Stimulated activated CD8-positive, alpha-beta memory T cell treated with anti-CD3 and anti-CD28 coated beads, Interleukin-15, amount 100 ng/mL, for 24 hours (primary cell): Measurements from ENCODE around the gene ADGRG4.
A peak's percentile ranks its signal among the peaks of the same experiment; 100 is the strongest.
"Not testable (repeated sequence)": the region's sequence is repeated elsewhere in the genome, so short reads cannot be mapped to it uniquely, and the experiment has no call there.

ENCODE experiments used
- DNase-seq: peaks from one replicate; pipeline ENCODE4 v3.0.0-alpha.2; 2020; ENCODE audit warnings: low read depth

The ADGRG4 gene, protein sequence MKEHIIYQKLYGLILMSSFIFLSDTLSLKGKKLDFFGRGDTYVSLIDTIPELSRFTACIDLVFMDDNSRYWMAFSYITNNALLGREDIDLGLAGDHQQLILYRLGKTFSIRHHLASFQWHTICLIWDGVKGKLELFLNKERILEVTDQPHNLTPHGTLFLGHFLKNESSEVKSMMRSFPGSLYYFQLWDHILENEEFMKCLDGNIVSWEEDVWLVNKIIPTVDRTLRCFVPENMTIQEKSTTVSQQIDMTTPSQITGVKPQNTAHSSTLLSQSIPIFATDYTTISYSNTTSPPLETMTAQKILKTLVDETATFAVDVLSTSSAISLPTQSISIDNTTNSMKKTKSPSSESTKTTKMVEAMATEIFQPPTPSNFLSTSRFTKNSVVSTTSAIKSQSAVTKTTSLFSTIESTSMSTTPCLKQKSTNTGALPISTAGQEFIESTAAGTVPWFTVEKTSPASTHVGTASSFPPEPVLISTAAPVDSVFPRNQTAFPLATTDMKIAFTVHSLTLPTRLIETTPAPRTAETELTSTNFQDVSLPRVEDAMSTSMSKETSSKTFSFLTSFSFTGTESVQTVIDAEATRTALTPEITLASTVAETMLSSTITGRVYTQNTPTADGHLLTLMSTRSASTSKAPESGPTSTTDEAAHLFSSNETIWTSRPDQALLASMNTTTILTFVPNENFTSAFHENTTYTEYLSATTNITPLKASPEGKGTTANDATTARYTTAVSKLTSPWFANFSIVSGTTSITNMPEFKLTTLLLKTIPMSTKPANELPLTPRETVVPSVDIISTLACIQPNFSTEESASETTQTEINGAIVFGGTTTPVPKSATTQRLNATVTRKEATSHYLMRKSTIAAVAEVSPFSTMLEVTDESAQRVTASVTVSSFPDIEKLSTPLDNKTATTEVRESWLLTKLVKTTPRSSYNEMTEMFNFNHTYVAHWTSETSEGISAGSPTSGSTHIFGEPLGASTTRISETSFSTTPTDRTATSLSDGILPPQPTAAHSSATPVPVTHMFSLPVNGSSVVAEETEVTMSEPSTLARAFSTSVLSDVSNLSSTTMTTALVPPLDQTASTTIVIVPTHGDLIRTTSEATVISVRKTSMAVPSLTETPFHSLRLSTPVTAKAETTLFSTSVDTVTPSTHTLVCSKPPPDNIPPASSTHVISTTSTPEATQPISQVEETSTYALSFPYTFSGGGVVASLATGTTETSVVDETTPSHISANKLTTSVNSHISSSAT (N-terminal part only)

DNA sequence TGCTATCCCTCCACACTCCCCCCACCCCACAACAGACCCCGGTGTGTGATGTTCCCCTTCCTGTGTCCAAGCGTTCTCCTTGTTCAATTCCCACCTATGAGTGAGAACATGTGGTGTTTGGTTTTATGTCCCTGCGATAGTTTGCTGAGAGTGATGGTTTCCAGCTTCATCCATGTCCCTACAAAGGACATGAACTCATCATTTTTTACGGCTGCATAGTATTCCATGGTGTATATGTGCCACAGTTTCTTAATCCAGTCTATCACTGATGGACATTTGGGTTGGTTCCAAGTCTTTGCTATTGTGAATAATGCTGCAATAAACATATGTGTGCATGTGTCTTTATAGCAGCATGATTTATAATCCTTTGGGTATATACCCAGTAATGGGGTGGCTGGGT is at the start of gene ADGRG4:
Gene ADGRG4, plus strand, starts transcription at position 243 of the 400 bp plus-strand sequence. CDS start 7,815 bp downstream, outside the sequence.
- not testable (repeated sequence) for DNase-seq

DNA sequence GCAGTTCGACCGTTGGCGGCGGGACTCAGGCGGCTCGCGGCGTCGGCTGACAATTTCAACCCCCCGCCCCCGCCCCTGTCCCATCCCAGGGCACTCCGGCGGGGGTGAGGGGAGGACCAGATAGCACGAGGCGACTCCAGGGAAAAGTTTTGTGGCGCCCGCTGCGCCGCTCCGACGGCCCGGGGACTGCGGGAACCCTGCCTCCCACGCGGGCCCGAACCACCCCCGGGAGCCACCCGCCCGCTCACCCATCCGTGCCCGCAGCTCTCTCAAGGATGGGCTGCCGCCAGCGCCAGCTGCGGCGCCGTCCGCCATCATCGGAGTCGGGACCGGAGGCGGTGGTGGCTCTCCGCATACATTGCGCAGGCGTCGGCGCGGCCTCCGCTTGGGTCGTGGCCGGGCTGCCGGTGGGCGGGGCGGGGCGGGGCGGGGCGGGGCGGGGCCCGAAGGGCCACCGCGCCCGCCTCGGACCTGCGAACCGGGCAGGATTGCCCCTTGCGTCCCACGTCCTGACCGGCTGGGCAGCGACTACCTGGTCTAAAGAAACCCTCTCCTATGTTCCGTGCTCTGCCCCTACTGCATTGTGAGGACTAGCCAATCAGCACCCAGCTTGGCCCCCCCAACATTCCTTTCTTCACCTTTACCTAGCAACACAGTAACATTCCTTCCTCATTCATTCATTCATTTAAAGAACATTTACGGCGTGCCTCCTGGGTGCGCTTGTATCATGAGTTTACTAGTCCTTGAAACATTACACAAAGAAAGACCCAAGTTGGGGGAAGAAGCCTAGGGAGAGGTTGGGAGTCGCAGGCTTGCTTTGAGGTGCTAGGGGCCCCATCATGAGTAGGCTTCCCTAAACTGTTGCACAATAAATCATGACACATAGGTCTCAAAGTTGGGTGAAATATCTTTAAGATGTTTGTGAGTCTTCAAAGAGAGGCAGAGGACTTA is 49.4 kb upstream of the ADGRG4 start, which contains the start of gene MAP7D3:
Gene MAP7D3, minus strand, starts transcription at position 360 of the 951 bp plus-strand sequence. Its CDS starts 42 bp downstream, at position 318.
- peak; percentile 28 for DNase-seq

DNA sequence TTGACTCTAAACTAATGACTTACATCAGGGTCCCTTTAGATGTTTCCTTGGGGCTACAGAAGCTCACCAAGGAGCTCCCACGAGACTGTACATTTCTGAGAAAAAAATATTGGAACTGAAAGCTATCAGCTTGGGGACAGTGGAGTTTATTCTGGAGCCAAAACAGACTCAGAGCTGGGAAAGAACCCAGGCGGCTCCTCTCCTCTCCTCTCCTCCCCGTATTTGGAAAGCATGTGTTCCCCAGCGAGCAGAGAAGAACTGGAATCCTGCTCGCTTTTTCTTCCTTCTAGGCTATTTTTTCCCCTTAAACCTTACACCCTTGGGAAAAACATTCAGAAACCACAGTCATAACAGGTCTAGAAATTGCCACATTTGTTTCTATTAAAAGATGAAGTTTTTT is 45.2 kb upstream of the ADGRG4 start:
- DNase-seq = no peak

DNA sequence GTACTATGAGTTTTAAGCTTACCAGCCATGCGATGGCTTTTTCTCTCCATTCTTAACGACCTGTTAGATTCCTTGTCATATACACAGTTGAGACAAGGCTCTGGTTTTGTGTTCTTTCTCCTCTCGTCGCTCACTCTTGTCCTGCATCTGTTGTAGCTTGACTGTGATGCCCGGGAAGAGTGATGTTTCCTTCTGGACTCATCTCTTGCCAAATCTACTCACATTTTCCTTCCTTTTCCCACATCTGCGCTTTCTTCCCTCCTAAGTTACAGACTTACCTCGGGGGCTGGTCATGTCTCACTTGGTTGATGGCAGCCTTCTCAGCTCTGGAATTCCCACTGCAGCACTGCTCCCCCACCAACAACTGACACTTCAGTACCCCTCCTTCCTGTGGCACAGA is 44.7 kb upstream of the ADGRG4 start:
- no peak for DNase-seq

DNA sequence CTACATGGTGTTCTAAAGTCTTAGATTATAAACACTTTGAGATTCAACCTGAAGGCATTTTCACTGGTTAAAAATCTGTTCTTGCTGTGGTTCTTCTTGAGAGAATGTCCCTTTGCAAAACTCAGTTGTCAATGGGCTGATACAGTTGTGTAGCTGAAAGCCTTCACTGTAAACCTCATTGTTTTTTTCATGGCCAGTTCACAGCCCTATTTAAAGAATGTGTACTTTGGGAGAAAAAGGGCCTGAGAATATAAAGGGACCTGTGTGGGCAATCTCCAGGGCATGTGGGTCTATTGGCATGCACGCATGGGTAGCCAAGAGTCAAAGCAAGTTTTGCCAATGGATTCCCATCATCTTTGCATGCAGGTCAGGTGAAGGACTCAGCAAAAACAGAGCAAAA is 41.8 kb upstream of the ADGRG4 start:
- DNase-seq = no peak

DNA sequence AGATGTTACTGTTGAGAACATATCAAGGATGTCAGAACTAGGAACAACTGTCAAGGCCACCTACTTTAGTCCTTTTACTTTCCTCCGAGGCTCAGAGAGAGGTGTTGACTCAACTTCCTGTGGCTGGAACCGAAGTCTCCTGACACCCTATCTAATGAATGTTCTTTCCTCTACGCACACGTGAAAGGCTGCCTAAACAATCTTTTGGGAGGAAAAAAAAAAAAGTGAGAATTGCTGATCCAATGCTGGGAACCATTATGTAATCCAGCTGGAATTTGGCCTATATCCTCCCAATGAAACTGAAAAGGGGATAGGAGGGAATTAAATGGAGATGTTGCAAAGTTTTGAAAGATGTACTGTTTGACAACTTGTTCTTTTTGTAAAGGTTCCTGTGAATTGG is 41.2 kb upstream of the ADGRG4 start:
- no peak for DNase-seq

DNA sequence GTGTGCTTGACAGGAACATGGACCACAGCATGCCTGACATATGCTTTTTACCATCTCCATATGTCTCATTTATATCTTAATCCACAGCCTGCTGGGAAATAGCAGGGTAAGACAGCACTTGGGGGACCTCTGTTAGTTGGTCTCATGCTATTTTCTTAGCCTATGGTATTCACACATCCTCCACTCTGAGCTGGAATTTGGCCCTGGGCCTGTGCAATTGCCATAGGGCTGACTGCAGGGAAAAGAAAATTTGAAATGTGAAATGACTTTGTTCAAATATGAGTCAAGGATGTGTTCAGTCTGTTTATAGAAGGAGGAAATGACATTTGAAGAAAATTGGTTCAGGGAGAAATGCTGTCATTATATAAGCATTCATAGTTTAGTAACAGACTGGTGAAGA is 40.0 kb upstream of the ADGRG4 start:
- DNase-seq = no peak

DNA sequence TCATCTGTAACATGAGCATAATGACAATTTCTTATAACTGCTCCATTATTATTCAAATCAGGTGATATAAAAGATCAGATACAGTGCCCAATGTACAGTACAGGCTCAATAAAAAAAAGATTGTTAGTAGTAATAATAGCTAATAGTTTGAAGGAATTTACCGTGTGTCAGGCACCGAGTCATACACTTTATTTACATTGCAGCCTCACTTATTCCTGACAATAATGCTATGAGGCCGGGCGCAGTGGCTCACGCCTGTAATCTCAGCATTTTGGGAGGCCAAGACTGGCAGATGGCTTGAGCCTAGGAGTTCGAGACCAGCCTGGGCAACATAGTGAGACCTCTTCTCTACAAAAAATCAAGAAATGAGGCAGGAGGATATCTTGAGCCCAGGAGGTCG is 39.4 kb upstream of the ADGRG4 start:
- no peak for DNase-seq

DNA sequence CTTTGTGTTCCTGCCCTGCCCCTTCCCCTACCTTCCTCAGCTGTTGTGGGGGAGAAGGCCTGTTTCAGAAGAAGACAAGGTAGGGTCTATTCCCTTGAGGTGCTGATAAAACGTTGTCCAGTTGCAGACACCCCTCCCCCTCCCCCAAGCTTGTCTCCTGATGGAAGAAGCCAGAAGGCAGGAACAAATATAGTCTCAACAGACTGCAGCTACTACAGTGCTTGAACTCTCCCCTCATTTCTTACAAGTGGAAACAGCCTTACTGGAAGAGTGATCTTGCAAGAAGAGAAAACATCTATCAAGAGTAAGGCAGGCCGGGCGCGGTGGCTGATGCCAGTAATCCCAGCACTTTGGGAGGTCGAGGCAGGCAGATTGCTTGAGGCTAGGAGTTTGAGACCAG is 38.5 kb upstream of the ADGRG4 start:
- no peak for DNase-seq

DNA sequence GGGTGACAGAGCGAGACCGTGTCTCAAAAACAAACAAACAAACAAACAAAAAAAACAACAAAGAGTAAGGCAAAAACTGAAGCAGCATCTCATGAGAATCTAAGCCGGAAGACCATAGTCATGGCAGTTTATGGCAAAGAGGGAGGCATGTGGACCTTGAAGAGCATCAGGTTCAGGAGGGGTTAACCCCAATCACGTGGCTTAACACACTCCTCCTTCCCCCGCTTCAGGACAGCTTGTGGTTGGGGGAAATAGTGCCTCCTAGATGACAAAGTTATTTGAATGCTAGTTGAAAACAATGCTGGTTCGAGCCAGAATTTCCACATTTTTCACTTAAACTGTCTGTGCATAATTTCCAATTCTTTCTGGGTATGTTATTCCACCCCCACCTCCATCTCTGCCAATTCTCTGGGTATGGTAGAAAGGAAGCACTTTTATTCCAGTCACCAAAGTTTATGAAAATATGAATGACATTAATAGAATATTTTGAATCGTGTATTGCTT is 37.9 kb upstream of the ADGRG4 start:
- DNase-seq = no peak

DNA sequence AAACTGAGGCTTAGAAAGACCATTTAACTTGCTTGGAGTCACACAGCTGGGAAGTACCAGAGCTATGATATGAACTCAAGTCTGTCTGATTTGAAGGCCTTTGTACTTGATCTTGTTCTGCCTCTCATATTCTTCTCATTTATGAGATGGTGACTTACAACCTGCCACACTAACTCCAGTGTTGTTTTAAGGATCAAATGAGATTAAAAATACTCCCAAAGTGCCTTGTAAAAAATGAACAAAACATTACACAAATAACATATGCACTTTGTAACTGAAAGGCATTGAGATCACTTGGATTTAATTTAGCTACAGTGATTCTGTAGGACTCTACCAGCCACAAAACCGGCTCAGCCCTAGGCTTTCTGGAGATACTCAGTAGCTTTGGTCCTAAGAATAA is 33.9 kb upstream of the ADGRG4 start:
- DNase-seq = no peak

DNA sequence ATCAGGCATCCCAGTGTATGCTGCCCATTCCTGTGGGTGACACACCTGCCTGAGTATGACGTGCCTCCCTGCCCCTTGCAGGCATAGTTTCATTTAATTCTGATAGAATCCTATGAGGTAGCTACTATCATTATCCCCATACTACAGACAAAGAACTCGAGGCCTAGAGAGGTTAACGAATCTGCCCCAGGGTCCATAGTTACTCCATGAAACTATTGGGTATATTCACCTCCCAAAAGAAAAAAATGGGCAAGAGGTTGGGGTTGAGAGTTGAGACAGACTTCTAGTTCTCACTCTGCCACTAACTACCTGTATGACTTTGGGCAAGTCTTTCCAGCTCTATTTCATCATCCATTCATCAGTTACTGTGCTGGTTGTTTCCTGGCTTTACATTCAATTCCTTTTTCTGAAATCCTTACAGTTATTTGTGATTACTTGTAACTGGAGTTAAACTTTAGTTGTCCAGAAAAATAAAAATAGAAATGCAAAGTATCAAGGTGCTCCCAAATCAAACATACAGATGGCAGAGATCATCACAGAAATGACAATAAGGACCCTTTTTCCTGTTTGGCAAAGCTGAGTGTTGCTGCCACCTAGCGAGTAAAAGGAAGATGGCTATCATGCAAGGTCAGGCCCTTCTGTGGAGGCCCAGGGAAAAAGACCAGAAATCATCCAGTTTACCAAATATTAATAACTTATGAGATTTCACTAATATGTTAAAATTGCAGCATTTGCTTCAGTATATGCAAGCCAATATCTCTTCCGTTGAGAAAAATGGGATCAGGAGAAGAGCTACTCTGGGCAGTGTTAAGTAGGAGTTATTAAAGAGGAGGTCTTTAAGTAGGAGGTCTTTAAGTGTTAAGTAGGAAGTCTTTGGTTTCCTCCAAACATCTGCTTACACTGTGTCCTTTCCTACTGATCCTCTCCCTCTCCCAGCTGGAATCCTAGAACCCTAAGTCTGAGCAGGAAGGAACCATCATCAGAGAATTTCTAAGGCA is 32.4 kb upstream of the ADGRG4 start:
- DNase-seq = no peak

DNA sequence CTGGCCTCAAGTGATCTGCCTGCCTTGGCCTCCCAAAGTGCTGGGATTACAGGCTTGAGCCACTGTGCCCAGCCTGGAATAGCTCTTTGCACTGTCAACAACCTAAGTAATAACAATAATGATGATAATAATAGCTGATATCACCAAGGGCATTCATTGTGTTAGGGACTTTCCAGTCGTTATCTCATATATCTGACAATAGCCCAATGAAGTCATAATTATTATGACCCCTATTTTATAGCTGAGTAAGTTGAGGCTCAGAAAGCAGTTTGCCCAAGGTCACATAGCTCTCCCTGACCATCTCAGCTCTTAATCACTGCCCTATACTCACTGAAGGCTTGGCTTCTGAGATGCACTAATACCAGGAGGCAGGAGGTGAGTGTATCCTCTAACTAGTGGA is 30.8 kb upstream of the ADGRG4 start:
- DNase-seq = no peak

DNA sequence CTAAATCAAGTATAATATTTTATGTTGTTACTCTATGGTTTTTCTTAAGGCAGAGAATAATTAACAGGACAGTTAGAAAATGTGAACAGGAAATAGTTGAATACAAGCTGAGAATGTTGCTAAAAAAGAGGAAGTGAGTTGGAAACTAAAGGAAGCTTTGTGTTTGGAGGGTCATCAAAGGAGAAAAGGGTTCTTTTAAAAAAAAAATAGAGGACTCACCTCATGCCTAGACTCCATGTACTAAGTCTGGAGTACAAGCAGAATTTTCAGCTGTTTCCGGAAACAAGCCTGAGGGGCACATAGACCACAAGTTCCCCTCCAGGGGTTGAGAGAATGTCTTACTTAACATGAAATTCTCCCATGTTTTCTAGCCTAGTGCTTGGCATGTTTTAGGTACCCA is 29.5 kb upstream of the ADGRG4 start:
- DNase-seq = no peak

DNA sequence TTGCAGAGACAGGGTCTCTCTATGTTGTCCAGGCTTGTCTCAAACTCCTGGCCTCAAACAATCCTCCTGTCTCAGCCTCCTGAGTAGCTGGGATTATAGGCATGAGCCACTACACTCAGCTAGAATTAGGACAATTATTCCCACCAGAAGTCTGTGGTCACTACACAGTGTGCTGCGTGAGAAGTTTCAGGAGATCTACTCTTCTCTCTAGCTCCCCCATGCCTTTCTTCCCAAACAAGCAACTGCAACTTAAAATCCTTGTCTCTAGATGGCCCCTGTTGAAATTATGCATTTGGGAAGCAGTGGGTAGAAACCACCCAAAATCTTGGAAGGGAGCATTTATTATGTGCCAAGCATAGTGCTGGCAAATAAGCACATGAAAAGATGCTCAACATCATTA is 28.4 kb upstream of the ADGRG4 start:
- no peak for DNase-seq

DNA sequence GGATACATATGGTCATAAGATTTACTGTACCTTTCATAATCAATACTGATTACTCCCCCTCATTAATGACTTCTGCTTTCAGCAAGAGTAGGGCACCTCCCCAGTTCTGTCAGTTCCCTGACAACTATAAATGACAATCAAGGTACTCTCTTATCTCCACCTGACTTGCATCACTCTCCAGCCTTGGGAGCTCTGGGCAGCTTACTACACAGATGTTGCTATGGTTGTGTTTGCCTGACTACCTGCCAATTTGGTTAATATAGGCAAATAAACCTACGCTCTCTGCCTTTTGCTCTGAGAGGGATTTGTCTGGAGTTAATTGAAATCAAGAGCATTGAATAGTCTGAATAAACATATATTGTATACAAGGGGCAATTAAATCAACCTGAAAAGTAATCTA is 26.8 kb upstream of the ADGRG4 start:
- no peak for DNase-seq

DNA sequence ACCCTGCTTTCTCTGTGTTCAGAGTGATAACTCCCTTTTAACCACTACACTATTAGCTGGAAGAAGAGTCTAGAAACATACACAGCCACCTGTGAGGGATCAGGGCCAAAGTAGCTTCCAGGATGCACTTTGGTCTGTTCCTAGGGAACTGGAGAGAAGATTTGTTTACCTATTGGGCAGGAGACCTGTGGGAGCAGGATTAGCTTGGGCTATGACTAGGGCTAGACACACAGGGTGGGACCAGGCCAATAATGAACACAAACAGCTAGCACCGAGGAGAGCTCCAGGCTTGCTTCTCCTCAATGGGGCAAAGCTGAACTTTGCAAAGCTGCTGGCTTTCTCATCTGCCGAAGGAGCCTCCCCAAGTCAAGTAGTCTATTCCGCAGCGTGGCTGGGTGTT is 25.2 kb upstream of the ADGRG4 start:
- no peak for DNase-seq

DNA sequence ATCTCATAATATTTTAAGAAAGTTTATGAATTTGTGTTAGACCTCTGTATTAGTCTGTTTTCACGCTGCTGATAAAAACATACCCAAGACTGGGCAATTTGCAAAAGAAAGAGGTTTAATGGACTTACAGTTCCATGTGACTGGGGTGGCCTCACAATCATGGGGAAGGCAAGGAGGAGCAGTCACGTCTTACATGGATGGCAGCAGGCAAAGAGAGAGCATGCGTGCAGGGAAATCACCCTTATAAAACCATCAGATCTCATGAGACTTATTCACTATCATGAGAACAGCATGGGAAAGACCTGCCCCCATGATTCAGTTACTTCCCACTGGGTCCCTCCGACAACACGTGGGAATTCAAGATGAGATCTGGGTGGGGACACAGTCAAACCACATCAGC is 14.4 kb upstream of the ADGRG4 start:
- DNase-seq = not testable (repeated sequence)

DNA sequence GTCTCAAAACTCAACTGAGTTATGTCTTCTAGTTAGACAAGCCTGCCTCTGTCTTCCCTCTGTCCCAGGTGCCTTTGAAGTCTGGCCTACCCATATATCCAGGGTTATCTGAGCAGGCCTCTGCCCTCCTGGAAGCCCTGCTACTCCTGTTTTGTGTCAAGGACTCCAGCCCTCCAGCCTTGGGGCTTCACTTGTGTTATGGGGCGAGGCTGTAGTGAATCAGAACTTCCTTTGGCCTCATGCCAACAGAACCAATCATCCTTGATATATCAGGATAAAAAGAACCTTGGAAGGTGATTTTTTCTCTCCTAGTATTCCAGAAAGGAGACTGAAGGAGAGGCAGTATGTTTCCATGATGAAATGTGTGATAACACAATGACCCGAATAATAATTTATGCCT is 8.9 kb upstream of the ADGRG4 start:
- no peak for DNase-seq

DNA sequence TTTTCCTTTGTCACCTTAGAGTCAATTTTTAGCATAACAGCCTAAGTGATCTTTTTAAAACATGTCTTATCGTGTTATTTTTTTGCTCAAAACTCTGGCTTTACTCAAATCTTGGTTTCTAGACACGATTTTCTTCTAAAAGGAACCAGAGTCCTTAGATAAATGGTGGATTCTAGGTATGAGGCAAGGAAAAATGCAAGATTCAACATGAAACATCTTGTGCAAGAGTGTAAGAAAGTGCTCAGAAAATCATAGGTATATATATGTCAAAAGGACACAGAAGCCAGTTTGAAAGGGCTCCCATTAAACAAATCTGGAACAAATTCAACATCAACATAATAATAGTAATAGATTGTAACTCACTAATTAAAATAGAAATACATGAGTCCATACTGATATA is 8.1 kb upstream of the ADGRG4 start:
- no peak for DNase-seq
